Stomach (tissue), 9 donors: Measurements from ENCODE around the gene THSD7B. TPM values are rescaled to one million over a fixed set of nuclear protein-coding genes. Genes with fewer than 3 reads are reported as not detected.

Source experiments
- DNase-seq, 2 donors: peaks; one replicate each; pipeline versions ENCODE4 v3.0.0 to v3.0.0-alpha.2; 2013 to 2019
- H3K27ac ChIP-seq, 5 donors: fragments of 200-600 bp in 4 of 5; sonication (generic) in 4 of 5; one replicate each; pipeline ENCODE4 v1.5.1; 2013 to 2019; ENCODE audit warnings: mild to moderate bottlenecking in 1 of 5, moderate library complexity in 1 of 5
- H3K27me3 ChIP-seq, 3 donors: fragments of 200-600 bp; sonication (generic); one replicate each; pipeline ENCODE4 v1.5.1; 2017 to 2019; ENCODE audit warnings: mixed run types in 1 of 3
- H3K36me3 ChIP-seq, 4 donors: fragments of 200-600 bp; sonication (generic); 1 replicate in 3 of 4; 2 replicates in 1 of 4; pipeline ENCODE4 v1.5.1; 2016 to 2019
- H3K4me1 ChIP-seq, 4 donors: fragments of 200-600 bp; sonication (generic); one replicate each; pipeline ENCODE4 v1.5.1; 2016 to 2019
- H3K4me3 ChIP-seq, 4 donors: fragments of 200-600 bp; sonication (generic) in 3 of 4; one replicate each; pipeline ENCODE4 v1.5.1; 2016 to 2019; ENCODE audit warnings: mild to moderate bottlenecking in 1 of 4
- H3K9me3 ChIP-seq, 4 donors: fragments of 200-600 bp; sonication (generic); one replicate each; pipeline ENCODE4 v1.5.1; 2016 to 2019
- EP300 ChIP-seq: sonication (generic); formaldehyde crosslinking; IDR thresholded peaks from one replicate; pipeline ENCODE4 v1.6.1; 2017; ENCODE audit warnings: antibody characterized with exemption
- POLR2A ChIP-seq, 4 donors: fragments of 450-650 bp; IDR thresholded peaks; one replicate each; pipeline ENCODE4 v1.6.1; 2016; ENCODE audit warnings: antibody characterized with exemption in 4 of 4, control low read depth in 2 of 4, mild to moderate bottlenecking in 1 of 4, moderate library complexity in 1 of 4
- POLR2AphosphoS5 ChIP-seq, 3 donors: sonication (generic); formaldehyde crosslinking; IDR thresholded peaks; one replicate each; pipeline ENCODE4 v1.6.1; 2016; ENCODE audit warnings: antibody characterized with exemption in 3 of 3
- WGBS, 5 donors: extraction: QIAGEN DNeasy Blood & Tissue Kit in 3 of 5; methylation state at CpG; one replicate each; pipeline versions ENCODE4 v1.1.5 to v1.1.7; 2013 to 2018; 5-methylcytosine and 5-hydroxymethylcytosine counted together
- intact Hi-C: fragments of 100-400 bp; cut with DNase I; formaldehyde crosslinking; loops from one replicate; pipeline ENCODE4 v1.15.1; 2023; ENCODE audit warnings: low total_unique reads
- polyA plus RNA-seq, 3 donors: library from polyadenylated mRNA; stranded (reverse); fragments of 200-250 nt; gene quantifications; one replicate each; pipeline ENCODE4 v1.2.3, GENCODE V29; 2013
- total RNA-seq, 5 donors: library from RNA; depleted of rRNA; stranded (reverse); fragments of >200 nt; gene quantifications; one replicate each; pipeline versions ENCODE4 v1.1.0 to v1.2.3, GENCODE V29; 2014 to 2016
- TF ChIP-seq, protein P1 (sequence below), 7 experiments: fragments of 450-650 bp in 4 of 7; fragments of 200-600 bp in 3 of 7; sonication (generic) in 3 of 7; IDR thresholded peaks; one replicate each; pipeline ENCODE4 v1.5.1; 2016 to 2019; ENCODE audit warnings: antibody characterized with exemption in 7 of 7, control low read depth in 2 of 7, mild to moderate bottlenecking in 1 of 7
- donor health status: healthy with polysubstance abuse.
- donor health status: Bipolar disorder and iron deficiency.
- donor health status: healthy.

The THSD7B gene
- total and polyA plus RNA-seq, 8 donors = 0.05 to 4.4 TPM; not detected in 6

DNA sequence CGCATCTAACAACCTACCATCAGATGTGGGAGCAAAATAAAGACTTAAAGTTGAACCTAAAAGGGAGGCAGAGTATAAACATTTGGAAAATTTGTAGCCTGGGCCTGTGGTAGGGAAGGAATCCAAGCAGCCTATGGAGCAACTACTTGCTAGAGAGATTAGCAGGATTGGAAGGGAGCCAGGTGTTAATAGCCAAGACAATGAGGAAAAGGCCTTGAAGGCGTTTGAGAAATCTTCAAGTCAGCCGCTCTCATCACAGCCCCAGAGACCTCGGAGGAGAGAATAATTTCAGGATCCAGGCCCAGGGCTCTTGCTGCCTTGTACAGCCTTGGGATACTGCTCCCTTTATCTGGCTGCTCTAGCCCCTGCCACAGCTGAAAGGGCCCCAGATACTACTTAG lies 219.7 kb downstream of the THSD7B start:
- TF ChIP-seq EP300 (no peak), POLR2A (IDR thresholded peaks at IDR 0.05) (no peak), POLR2AphosphoS5 (IDR thresholded peaks at IDR 0.05) (no peak)
- TF ChIP-seq, protein P1, sequence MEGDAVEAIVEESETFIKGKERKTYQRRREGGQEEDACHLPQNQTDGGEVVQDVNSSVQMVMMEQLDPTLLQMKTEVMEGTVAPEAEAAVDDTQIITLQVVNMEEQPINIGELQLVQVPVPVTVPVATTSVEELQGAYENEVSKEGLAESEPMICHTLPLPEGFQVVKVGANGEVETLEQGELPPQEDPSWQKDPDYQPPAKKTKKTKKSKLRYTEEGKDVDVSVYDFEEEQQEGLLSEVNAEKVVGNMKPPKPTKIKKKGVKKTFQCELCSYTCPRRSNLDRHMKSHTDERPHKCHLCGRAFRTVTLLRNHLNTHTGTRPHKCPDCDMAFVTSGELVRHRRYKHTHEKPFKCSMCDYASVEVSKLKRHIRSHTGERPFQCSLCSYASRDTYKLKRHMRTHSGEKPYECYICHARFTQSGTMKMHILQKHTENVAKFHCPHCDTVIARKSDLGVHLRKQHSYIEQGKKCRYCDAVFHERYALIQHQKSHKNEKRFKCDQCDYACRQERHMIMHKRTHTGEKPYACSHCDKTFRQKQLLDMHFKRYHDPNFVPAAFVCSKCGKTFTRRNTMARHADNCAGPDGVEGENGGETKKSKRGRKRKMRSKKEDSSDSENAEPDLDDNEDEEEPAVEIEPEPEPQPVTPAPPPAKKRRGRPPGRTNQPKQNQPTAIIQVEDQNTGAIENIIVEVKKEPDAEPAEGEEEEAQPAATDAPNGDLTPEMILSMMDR (IDR thresholded peaks at IDR 0.05) = no peak
- peak in 1 of 2 donors; percentile 50 for DNase-seq

DNA sequence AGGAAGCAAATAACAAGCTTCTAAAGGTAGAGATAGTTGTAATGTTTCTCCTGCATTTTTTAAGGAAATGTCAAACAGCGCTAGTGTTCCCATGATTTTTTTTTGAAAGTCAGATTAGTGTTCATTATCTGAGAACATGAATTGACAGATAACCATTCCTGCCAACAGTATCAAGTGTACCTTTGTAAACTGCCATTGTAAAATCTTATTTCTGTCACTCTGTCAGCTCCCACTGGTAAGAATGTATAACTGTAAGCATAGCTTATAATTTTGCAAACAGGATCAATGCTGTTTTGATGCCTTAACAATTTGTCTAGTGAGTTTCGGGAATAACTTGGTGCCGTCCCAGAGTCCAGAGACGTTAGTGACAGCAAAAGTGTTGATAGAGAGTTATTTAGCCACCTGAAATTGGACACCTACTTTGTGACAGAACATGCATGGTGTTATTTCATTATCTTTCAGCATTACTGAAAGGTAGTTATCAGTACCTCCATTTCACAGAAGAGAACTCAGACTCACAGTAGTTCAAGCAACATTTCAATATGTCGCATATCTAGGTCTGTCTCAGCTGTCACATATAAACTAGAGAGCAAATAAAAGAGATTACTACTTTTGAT lies 221.4 kb downstream of the THSD7B start:
- Histone ChIP-seq H3K4me3 (no peak overlapping the region), H3K4me1 (no peaks in the 10 kb centered on the region), H3K36me3 (no peaks in the 10 kb centered on the region), H3K27ac (no peak overlapping the region), H3K9me3 (no peaks in the 10 kb centered on the region), H3K27me3 (no peaks in the 10 kb centered on the region)
- WGBS, 5 donors = 39 to 60% (median 59%) methylated on average over 5 of the region's 5 CpGs
- intact Hi-C loops = no loop called here
- no peak for DNase-seq
- TF ChIP-seq EP300 = no peak
- TF ChIP-seq POLR2AphosphoS5 (IDR thresholded peaks at IDR 0.05) = no peak
- TF ChIP-seq POLR2A (IDR thresholded peaks at IDR 0.05) = no peak
- TF ChIP-seq, protein P1 (IDR thresholded peaks at IDR 0.05) = no peak

More for the DNA sequence above, 219.7 kb downstream of the THSD7B start:
- Histone ChIP-seq H3K27ac (no peak overlapping the region), H3K4me1 (no peaks in the 10 kb centered on the region), H3K36me3 (no peaks in the 10 kb centered on the region), H3K9me3 (peaks cover 0 to 7% (median 0%) of the 10 kb centered on the region in 4 donors), H3K4me3 (no peak overlapping the region), H3K27me3 (no peaks in the 10 kb centered on the region)
- WGBS, 5 donors = 42 to 84% (median 69%) methylated on average over 4 of the region's 4 CpGs
- intact Hi-C loops = no loop called here

DNA sequence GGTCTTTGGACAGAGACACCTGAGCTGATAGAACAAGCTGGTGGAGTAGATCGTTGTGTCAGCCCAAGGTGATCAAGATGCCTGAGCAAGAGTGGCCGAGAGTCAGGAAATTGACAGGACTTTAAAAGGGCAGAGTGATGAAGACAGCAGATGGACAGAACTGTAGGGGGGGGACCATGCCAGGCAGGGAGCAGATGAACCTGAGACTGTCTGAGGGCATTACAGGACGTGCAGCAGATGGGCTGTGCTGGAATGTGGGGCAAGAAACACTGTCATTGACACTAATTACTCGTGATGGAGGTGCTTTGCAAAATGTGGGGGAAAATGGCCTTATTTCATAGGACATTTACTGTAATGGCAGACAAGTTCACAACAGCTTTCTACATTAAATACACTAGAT lies 225.0 kb downstream of the THSD7B start:
- Histone ChIP-seq H3K36me3 (no peaks in the 10 kb centered on the region), H3K27me3 (no peaks in the 10 kb centered on the region), H3K27ac (no peak overlapping the region), H3K4me3 (no peak overlapping the region), H3K9me3 (no peaks in the 10 kb centered on the region), H3K4me1 (no peaks in the 10 kb centered on the region)
- intact Hi-C loops = no loop called here
- no peak for TF ChIP-seq POLR2A (IDR thresholded peaks at IDR 0.05)
- TF ChIP-seq POLR2AphosphoS5 (IDR thresholded peaks at IDR 0.05) = no peak
- TF ChIP-seq, protein P1 (IDR thresholded peaks at IDR 0.05) = no peak
- TF ChIP-seq EP300 = no peak
- WGBS, 5 donors = 50 to 65% (median 57%) methylated on average over 4 of the region's 4 CpGs
- DNase-seq = no peak

DNA sequence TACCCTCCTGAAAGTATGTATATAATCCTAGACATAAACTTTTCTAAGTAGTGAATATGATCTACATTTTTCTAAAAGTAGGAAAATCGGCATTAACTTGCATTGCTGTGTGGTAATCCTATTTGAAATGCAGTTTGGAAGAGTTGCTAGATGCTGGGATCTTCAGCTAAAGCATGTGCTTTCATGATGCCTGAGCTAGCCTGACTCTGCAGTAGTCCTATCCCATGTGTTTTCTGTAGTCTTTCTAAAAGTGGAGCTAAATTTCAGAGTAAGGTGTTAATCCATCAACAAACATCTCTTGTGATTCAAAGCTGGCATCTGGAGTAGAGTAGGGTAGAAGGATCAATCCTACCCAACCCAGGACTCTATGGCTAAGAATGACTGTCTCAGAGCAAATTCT lies 229.4 kb downstream of the THSD7B start:
- no peak overlapping the region for H3K4me3 ChIP-seq
- no peak for DNase-seq
- H3K27me3 ChIP-seq = no peaks in the 10 kb centered on the region
- TF ChIP-seq EP300 = no peak
- no peak for TF ChIP-seq POLR2A (IDR thresholded peaks at IDR 0.05)
- TF ChIP-seq, protein P1 (IDR thresholded peaks at IDR 0.05) = no peak
- no peak for TF ChIP-seq POLR2AphosphoS5 (IDR thresholded peaks at IDR 0.05)
- H3K4me1 ChIP-seq = no peaks in the 10 kb centered on the region
- no peaks in the 10 kb centered on the region for H3K9me3 ChIP-seq
- 61 to 80% (median 73%) methylated on average over 1 of the region's 1 CpG for WGBS, 5 donors
- no peaks in the 10 kb centered on the region for H3K36me3 ChIP-seq
- intact Hi-C loops = no loop called here
- no peak overlapping the region for H3K27ac ChIP-seq
